Left lung (tissue), 10 donors: ENCODE results near the gene GAK. TPM values are rescaled to one million over a fixed set of nuclear protein-coding genes. Genes with fewer than 3 reads are reported as not detected.

Experiments
- ATAC-seq: fragments of 200-7000 bp; cut with Tn5 transposase; one replicate; pipeline ENCODE4 v1.9.1; 2020; ENCODE audit warnings: moderate library complexity
- DNase-seq, 4 donors: peaks; one replicate each; pipeline ENCODE4 v3.0.0-alpha.2; 2013 to 2020
- H3K27ac ChIP-seq, 2 donors: fragments of 200-600 bp; sonication (generic) in 1 of 2; one replicate each; pipeline versions ENCODE4 v1.5.0 to v1.8.0; 2020 to 2021
- H3K27me3 ChIP-seq, 2 donors: fragments of 200-600 bp; sonication (generic) in 1 of 2; one replicate each; pipeline versions ENCODE4 v1.5.0 to v1.8.0; 2020 to 2021
- H3K36me3 ChIP-seq, 2 donors: fragments of 200-600 bp; sonication (generic) in 1 of 2; one replicate each; pipeline versions ENCODE4 v1.5.0 to v1.8.0; 2020 to 2021
- H3K4me1 ChIP-seq, 2 donors: fragments of 200-600 bp; one replicate each; pipeline ENCODE4 v1.8.0; 2021
- H3K4me3 ChIP-seq, 2 donors: fragments of 200-600 bp; sonication (generic) in 1 of 2; one replicate each; pipeline versions ENCODE4 v1.5.0 to v1.8.0; 2020 to 2021; ENCODE audit warnings: mild to moderate bottlenecking in 1 of 2
- H3K9me3 ChIP-seq, 2 donors: fragments of 200-600 bp; sonication (generic) in 1 of 2; one replicate each; pipeline versions ENCODE4 v1.5.0 to v1.8.0; 2020 to 2021
- intact Hi-C, 2 donors: fragments of 100-400 bp; cut with DNase I; formaldehyde crosslinking; loops; one replicate each; pipeline versions ENCODE4 v1.11.2 to v1.14.2; 2022
- polyA plus RNA-seq, 6 donors: library from polyadenylated mRNA; unstranded; fragments of 120-200 nt; gene quantifications; one replicate each; pipeline ENCODE4 v1.2.1, GENCODE V29; 2013; ENCODE audit not compliant: insufficient read length in 6 of 6
- total RNA-seq, 2 donors: library from RNA; stranded (reverse); fragmentation: NEBNext Ultra II Directional; extraction: Animal tissue kit (Norgen Biotek cat#: 25700); gene quantifications; one replicate each; pipeline ENCODE4 v1.2.1, GENCODE V29; 2021
- TF ChIP-seq, protein P1 (sequence below), 2 donors: fragments of 200-600 bp; sonication (generic) in 1 of 2; IDR thresholded peaks; one replicate each; pipeline versions ENCODE4 v1.5.0 to v1.8.0; 2021; ENCODE audit warnings: antibody characterized with exemption in 2 of 2
- donor health status: DM: no; HTN: yes; CAD: no.
- donor health status: DM: no; HTN: no; CAD: no.

Gene GAK
- total and polyA plus RNA-seq, 8 donors, result 42.7 to 121 (median 50.3) TPM

DNA sequence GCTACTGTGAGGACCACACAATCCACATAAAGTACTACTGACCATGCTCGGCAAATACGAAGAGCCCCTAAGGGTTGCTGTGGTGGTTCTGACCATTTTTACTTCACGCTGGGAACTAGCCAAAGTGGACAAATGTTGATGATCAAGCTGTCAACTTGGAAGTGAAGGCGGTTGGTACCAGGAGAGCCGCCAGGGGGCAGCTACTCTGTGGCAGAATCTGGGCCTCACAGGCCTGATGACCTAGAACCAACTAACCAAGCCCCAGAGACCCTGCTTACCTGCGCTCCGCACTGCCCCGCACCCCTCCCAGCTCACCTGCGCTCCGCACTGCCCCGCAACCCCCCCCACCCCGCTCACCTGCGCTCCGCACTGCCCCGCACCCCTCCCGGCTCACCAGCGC is 5.6 kb downstream of the GAK start:
- no peak for ATAC-seq

GRCh38 chr4:925771-926500 is 6.2 kb downstream of the GAK start:
- H3K4me1 ChIP-seq, result peaks cover 10 to 90% of the 10 kb centered on the region in 2 donors
- TF ChIP-seq, protein P1, sequence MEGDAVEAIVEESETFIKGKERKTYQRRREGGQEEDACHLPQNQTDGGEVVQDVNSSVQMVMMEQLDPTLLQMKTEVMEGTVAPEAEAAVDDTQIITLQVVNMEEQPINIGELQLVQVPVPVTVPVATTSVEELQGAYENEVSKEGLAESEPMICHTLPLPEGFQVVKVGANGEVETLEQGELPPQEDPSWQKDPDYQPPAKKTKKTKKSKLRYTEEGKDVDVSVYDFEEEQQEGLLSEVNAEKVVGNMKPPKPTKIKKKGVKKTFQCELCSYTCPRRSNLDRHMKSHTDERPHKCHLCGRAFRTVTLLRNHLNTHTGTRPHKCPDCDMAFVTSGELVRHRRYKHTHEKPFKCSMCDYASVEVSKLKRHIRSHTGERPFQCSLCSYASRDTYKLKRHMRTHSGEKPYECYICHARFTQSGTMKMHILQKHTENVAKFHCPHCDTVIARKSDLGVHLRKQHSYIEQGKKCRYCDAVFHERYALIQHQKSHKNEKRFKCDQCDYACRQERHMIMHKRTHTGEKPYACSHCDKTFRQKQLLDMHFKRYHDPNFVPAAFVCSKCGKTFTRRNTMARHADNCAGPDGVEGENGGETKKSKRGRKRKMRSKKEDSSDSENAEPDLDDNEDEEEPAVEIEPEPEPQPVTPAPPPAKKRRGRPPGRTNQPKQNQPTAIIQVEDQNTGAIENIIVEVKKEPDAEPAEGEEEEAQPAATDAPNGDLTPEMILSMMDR (IDR thresholded peaks at IDR 0.05), result no peak
- intact Hi-C loops, result no loop called here
- peak in 2 of 4 donors; percentile 23 to 54 for DNase-seq
- H3K36me3 ChIP-seq, result no peaks in the 10 kb centered on the region
- no peaks in the 10 kb centered on the region for H3K9me3 ChIP-seq
- no peak overlapping the region for H3K27ac ChIP-seq
- ATAC-seq, result no peak
- no peak overlapping the region for H3K4me3 ChIP-seq
- H3K27me3 ChIP-seq, result no peaks in the 10 kb centered on the region

More for the DNA sequence above, 5.6 kb downstream of the GAK start:
- H3K9me3 ChIP-seq, result no peaks in the 10 kb centered on the region
- H3K4me3 ChIP-seq, result no peak overlapping the region
- TF ChIP-seq, protein P1 (IDR thresholded peaks at IDR 0.05), result no peak
- no peaks in the 10 kb centered on the region for H3K36me3 ChIP-seq
- no peaks in the 10 kb centered on the region for H3K27me3 ChIP-seq
- intact Hi-C loops, result no loop called here
- peaks cover 12 to 90% of the 10 kb centered on the region in 2 donors for H3K4me1 ChIP-seq
- no peak overlapping the region for H3K27ac ChIP-seq
- peak in 1 of 4 donors; percentile 27 for DNase-seq

- peaks cover 3 to 90% of the 10 kb centered on the region in 2 donors for H3K4me1 ChIP-seq
- H3K27me3 ChIP-seq, result no peaks in the 10 kb centered on the region
- H3K9me3 ChIP-seq, result no peaks in the 10 kb centered on the region
- TF ChIP-seq, protein P1 (IDR thresholded peaks at IDR 0.05), result no peak
- ATAC-seq, result no peak
- no peak overlapping the region for H3K27ac ChIP-seq
- peak in 2 of 4 donors; percentile 28 to 69 for DNase-seq
- no peak overlapping the region for H3K4me3 ChIP-seq
- intact Hi-C loops, result no loop called here
- H3K36me3 ChIP-seq, result no peaks in the 10 kb centered on the region
Observed at GRCh38 chr4:925171-925570, 6.9 kb downstream of the GAK start.

- intact Hi-C loops, result no loop called here
- Histone ChIP-seq H3K4me1 (peaks cover 3 to 90% of the 10 kb centered on the region in 2 donors), H3K4me3 (no peak overlapping the region), H3K27ac (no peak overlapping the region), H3K36me3 (no peaks in the 10 kb centered on the region), H3K27me3 (no peaks in the 10 kb centered on the region), H3K9me3 (no peaks in the 10 kb centered on the region)
- DNase-seq, result peak in 2 of 4 donors; percentile 32 to 34
- TF ChIP-seq, protein P1 (IDR thresholded peaks at IDR 0.05), result no peak
- peak; percentile 57 for ATAC-seq
Observed at GRCh38 chr4:924107-925096, 7.7 kb downstream of the GAK start.
